K562 treated with DMSO at 1 percent for 48 hours (cell line): ENCODE results near the gene E2F8. TPM values are rescaled to one million over a fixed set of nuclear protein-coding genes. Genes with fewer than 3 reads are reported as not detected.

ENCODE experiments used
- total RNA-seq: library from RNA; unstranded; fragments of 300-600 nt; gene quantifications from 2 replicates; pipeline ENCODE4 v1.2.3, GENCODE V29; 2022; ENCODE audit warnings: low replicate concordance; ENCODE audit errors: extremely low read depth

The E2F8 gene, protein sequence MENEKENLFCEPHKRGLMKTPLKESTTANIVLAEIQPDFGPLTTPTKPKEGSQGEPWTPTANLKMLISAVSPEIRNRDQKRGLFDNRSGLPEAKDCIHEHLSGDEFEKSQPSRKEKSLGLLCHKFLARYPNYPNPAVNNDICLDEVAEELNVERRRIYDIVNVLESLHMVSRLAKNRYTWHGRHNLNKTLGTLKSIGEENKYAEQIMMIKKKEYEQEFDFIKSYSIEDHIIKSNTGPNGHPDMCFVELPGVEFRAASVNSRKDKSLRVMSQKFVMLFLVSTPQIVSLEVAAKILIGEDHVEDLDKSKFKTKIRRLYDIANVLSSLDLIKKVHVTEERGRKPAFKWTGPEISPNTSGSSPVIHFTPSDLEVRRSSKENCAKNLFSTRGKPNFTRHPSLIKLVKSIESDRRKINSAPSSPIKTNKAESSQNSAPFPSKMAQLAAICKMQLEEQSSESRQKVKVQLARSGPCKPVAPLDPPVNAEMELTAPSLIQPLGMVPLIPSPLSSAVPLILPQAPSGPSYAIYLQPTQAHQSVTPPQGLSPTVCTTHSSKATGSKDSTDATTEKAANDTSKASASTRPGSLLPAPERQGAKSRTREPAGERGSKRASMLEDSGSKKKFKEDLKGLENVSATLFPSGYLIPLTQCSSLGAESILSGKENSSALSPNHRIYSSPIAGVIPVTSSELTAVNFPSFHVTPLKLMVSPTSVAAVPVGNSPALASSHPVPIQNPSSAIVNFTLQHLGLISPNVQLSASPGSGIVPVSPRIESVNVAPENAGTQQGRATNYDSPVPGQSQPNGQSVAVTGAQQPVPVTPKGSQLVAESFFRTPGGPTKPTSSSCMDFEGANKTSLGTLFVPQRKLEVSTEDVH
- total RNA-seq = not detected in 2 replicates

DNA sequence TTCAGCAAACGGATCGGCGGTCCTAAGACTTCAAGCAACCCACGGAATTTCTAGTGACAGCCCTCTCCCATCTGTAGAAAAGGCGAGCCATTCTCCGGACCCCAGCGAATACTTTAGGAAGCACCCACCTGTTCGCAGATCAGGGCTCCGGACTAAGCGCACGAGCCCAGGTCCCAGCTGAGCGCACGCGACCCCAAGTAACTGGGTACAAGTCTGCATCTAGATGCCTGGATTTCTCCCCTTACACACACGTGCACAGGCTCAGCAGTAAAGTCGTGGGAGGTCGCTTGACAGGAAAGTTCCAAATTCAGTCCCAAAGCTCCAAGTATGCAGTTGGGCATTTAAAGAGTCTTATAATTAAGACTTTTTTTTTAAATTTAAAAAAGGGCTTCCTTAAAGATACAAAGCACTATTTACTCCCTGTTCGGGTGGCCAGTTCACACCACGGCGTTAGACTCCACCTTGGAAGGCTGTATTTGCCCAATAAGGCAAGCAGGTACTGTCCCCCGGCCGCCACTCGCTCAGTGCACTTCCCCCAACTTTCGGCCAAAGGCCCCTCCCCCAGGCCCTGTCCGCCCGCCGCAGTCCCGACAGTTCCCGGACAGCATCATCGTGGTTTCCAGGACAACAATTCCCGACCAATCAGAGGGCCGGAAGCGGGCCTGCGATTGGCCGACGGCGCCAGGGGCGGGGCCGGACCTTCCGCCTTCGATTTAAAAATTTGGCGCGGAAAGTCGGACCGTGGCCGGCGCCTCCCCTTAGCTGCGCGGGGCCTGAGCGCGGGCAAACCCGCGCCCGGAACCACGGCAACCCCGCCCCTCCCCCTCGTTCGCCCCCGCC is at the start of gene E2F8:
Gene E2F8, minus strand, starts transcription at position 526 of the 840 bp plus-strand sequence. CDS start 824 bp downstream, outside the sequence.

DNA sequence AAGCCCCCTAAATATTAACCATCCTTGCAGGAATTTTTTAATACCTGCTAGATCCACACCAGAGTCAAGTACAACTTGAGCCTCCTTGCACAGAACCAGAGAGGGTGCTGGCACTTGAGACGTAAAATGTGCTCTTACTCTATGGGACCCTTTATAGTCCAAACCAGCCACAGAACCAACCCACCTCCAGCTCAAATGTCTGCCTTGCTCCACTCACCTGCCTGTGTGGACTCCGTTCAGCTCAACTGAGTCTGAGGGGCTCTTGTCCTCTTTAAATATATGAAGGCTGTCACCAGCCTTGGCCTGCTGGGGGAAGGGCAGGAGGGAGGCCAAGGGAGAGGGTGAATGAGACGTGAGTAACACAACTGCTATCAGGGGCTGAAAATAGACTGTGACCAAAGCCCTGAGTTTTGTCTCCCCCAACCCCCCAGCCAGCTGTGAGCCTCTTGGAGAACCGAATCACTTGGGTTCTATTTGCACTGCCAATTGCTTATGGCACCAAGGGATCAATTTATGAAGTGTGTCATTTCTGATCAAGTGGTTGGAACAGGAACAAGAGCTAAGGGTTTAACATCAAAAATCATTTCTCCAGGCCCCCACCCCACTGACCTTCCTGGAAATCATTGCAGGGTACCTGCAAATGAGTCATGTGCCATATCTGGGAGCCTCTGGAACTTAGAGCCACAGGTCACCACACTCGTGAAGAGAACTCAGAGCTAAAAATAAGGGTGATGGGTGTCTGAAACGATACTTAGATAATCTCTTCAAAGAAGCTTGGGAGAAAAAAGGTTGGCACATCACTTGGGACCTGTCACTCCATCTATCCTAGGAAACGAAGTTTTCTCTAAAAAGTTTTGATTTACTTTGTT is 38.8 kb downstream of the E2F8 start, which contains the start of gene CSRP3:
Gene CSRP3, minus strand, starts transcription at position 247 of the 869 bp plus-strand sequence. CDS start 9,535 bp downstream, outside the sequence.

Other genes with a start within 250 kb of the E2F8 start
- not detected in 2 replicates for gene MRGPRX2, start 180.2 kb downstream of the E2F8 start, total RNA-seq
- gene ZDHHC13, start 123.8 kb downstream of the E2F8 start, total RNA-seq = not detected in 2 replicates
- not detected in 2 replicates for gene CSRP3, start 39.0 kb downstream of the E2F8 start, total RNA-seq